HCT116 (cell line): Measurements from ENCODE around the gene COL18A1. TPM values are rescaled to one million over a fixed set of nuclear protein-coding genes. Genes with fewer than 3 reads are reported as not detected.
A peak's percentile ranks its signal among the peaks of the same experiment; 100 is the strongest.

Source experiments
- ATAC-seq: fragments of 200-7000 bp; cut with Tn5 transposase; 2 replicates; pipeline ENCODE4 v1.9.1; 2020; ENCODE audit warnings: mild to moderate bottlenecking, moderate library complexity
- BruUV-seq: library from RNA; stranded (reverse); fragments of 400-500 nt; replicated peaks from 2 replicates; lab custom pipeline; 2021; lab: Mats Ljungman, UMichigan
- CTCF ChIA-PET: fragments of 300-600 bp; sonication (Branson Sonifier 250); formaldehyde crosslinking; loops from one replicate; lab custom pipeline; 2021; ENCODE audit warnings: antibody characterized with exemption; lab: Charles Lee
- POLR2A ChIA-PET: fragments of 300-600, 350-600 bp; sonication (Branson Sonifier 250); formaldehyde crosslinking; loops from one replicate; lab custom pipeline; 2021; ENCODE audit warnings: antibody characterized with exemption; lab: Charles Lee
- RAD21 ChIA-PET, 2 experiments: fragments of 300-600 bp; sonication (Branson Sonifier 250); formaldehyde crosslinking; loops; one replicate each; lab custom pipeline; 2023; ENCODE audit warnings: low total read pairs in 2 of 2; ENCODE audit not compliant: uncharacterized antibody in 2 of 2, unreplicated experiment in 2 of 2, low non-redundant PET in 1 of 2; lab: Charles Lee
- DNase-seq: peaks from one replicate; pipeline ENCODE4 v3.0.0-alpha.2; 2010; ENCODE audit warnings: low read depth, low spot score
- H2AFZ ChIP-seq: fragments of 200-600 bp; shearing (Covaris generic), sonication (generic); 2 replicates; pipeline ENCODE4 v1.6.1; 2017; ENCODE audit warnings: low read depth, mixed run types, mixed read lengths, antibody characterized with exemption, low read length; ENCODE audit not compliant: poor library complexity, severe bottlenecking
- H3K27ac ChIP-seq: 2 replicates; pipeline ENCODE4 v1.5.1; 2012; ENCODE audit warnings: low read depth, low read length
- H3K27me3 ChIP-seq: fragments of 200-600 bp; sonication (generic); 2 replicates; pipeline ENCODE4 v1.6.1; 2016; ENCODE audit warnings: mixed run types, low read length, mixed read lengths; ENCODE audit not compliant: insufficient read depth
- H3K36me3 ChIP-seq, 2 experiments: fragments of 200-500 bp in 1 of 2; fragments of 200-600 bp in 1 of 2; sonication (Bioruptor generic) in 1 of 2; sonication (generic) in 1 of 2; 2 replicates each; pipeline versions ENCODE4 v1.5.1 to v1.6.1; 2014 to 2016; ENCODE audit warnings: low read length in 2 of 2, inconsistent platforms in 1 of 2, mixed read lengths in 1 of 2, mixed run types in 1 of 2; ENCODE audit not compliant: insufficient read depth in 2 of 2, control insufficient read depth in 1 of 2
- H3K4me1 ChIP-seq, 2 experiments: fragments of 200-600 bp in 1 of 2; sonication (generic) in 1 of 2; 2 replicates each; pipeline versions ENCODE4 v1.5.1 to v1.6.1; 2012 to 2017; ENCODE audit warnings: low read length in 2 of 2, inconsistent platforms in 1 of 2, mild to moderate bottlenecking in 1 of 2, mixed read lengths in 1 of 2, mixed run types in 1 of 2, moderate library complexity in 1 of 2; ENCODE audit not compliant: insufficient read depth in 2 of 2, control insufficient read depth in 1 of 2
- H3K4me2 ChIP-seq: fragments of 200-600 bp; sonication (generic); 2 replicates; pipeline ENCODE4 v1.6.1; 2017; ENCODE audit warnings: mixed run types, low read length, mixed read lengths
- H3K4me3 ChIP-seq, 2 experiments: fragments of 200-600 bp in 1 of 2; sonication (generic) in 1 of 2; replicated peaks in 1 of 2; 2 replicates each; pipeline ENCODE4 v1.5.1; 2011 to 2016; ENCODE audit warnings: low read length in 2 of 2, control low read depth in 1 of 2, low read depth in 1 of 2, mild to moderate bottlenecking in 1 of 2, mixed read lengths in 1 of 2, mixed run types in 1 of 2
- H3K79me2 ChIP-seq: fragments of 200-600 bp; sonication (generic); 2 replicates; pipeline ENCODE4 v1.6.1; 2017; ENCODE audit warnings: mild to moderate bottlenecking, mixed run types, low read length, moderate library complexity, mixed read lengths; ENCODE audit not compliant: insufficient read depth
- H3K9ac ChIP-seq: fragments of 200-600 bp; sonication (generic); 2 replicates; pipeline ENCODE4 v1.6.1; 2016; ENCODE audit warnings: low read length, mixed read lengths
- H3K9me2 ChIP-seq: fragments of 200-600 bp; sonication (generic), shearing (Covaris generic); 2 replicates; pipeline ENCODE4 v1.6.1; 2017; ENCODE audit warnings: mixed run types, mild to moderate bottlenecking, moderate library complexity; ENCODE audit not compliant: insufficient read depth
- H3K9me3 ChIP-seq, 2 experiments: fragments of 200-500 bp in 1 of 2; fragments of 200-600 bp in 1 of 2; sonication (Bioruptor generic) in 1 of 2; sonication (generic) in 1 of 2; 2 replicates each; pipeline ENCODE4 v1.6.1; 2014 to 2017; ENCODE audit warnings: low read length in 2 of 2, mixed read lengths in 2 of 2, inconsistent platforms in 1 of 2, low read depth in 1 of 2, mild to moderate bottlenecking in 1 of 2, mixed run types in 1 of 2, moderate library complexity in 1 of 2; ENCODE audit not compliant: control insufficient read depth in 1 of 2, insufficient read depth in 1 of 2
- H4K20me1 ChIP-seq: fragments of 200-600 bp; sonication (generic), shearing (Covaris generic); 2 replicates; pipeline ENCODE4 v1.6.1; 2017; ENCODE audit warnings: mixed run types, mild to moderate bottlenecking, moderate library complexity; ENCODE audit not compliant: insufficient read depth
- ATF3 ChIP-seq: IDR thresholded peaks from 2 replicates; pipeline ENCODE4 v1.6.1; 2012
- CBX3 ChIP-seq: IDR thresholded peaks from 2 replicates; pipeline ENCODE4 v1.6.1; 2012; ENCODE audit warnings: low read depth
- EZH2phosphoT487 ChIP-seq: fragments of 200-600 bp; IDR thresholded peaks from 2 replicates; pipeline ENCODE4 v1.6.1; 2018; ENCODE audit warnings: antibody characterized with exemption, borderline replicate concordance
- MAX ChIP-seq: IDR thresholded peaks from 2 replicates; pipeline ENCODE4 v1.6.1; 2012
- ZBTB33 ChIP-seq: IDR thresholded peaks from 2 replicates; pipeline ENCODE4 v1.6.1; 2011; ENCODE audit warnings: mild to moderate bottlenecking, low read length, moderate library complexity; ENCODE audit not compliant: insufficient replicate concordance; ENCODE audit errors: extremely low read depth
- intact Hi-C: fragments of 100-400 bp; cut with micrococcal nuclease; formaldehyde crosslinking; loops from 2 replicates; pipeline ENCODE4 v1.10.0; 2022
- total RNA-seq: library from RNA; stranded (reverse); gene quantifications from one replicate; pipeline ENCODE4 v1.2.1, GENCODE V29; 2021; ENCODE audit not compliant: unreplicated experiment

COL18A1 gene
- total RNA-seq, 1 experiment from 2014 or later: 59.5 TPM

- no peak for TF ChIP-seq CBX3
- TF ChIP-seq ZBTB33: no peak
- TF ChIP-seq MAX: no peak
- TF ChIP-seq, all 23 proteins: peak for 0
Measured at GRCh38 chr21:45420061-45421041, 15.4 kb downstream of the COL18A1 start (continued).

GRCh38 chr21:45421071-45421845 is 16.3 kb downstream of the COL18A1 start:
- H4K20me1 ChIP-seq: no peaks in the 10 kb centered on the region
- POLR2A ChIA-PET: no interaction called here
- no peak overlapping the region; the same call in 1 of the 2 replicates for H3K27ac ChIP-seq
- H3K4me1 ChIP-seq: peaks cover 9 to 11% of the 10 kb centered on the region in 2 experiments; a peak in 1 of 4 replicates
- H3K9ac ChIP-seq: no peak overlapping the region
- no TSS peak for BruUV-seq
- H3K9me3 ChIP-seq: no peaks in the 10 kb centered on the region
- peak; percentile 53 for ATAC-seq
- H3K36me3 ChIP-seq: no peaks in the 10 kb centered on the region
- no peak overlapping the region for H3K4me3 ChIP-seq
- intact Hi-C loops: no loop called here
- no peaks in the 10 kb centered on the region for H3K27me3 ChIP-seq
- H3K9me2 ChIP-seq: no peaks in the 10 kb centered on the region
- H2AFZ ChIP-seq: no peak overlapping the region
- RAD21 ChIA-PET: no interaction called here
- no peak for DNase-seq
- CTCF ChIA-PET: no interaction called here
- H3K4me2 ChIP-seq: no peak overlapping the region
- TF ChIP-seq EZH2phosphoT487 (no peak), ATF3 (no peak)
- peaks cover 36% of the 10 kb centered on the region; the same call in 1 of the 2 replicates for H3K79me2 ChIP-seq
